22Rv1 (cell line): ENCODE measurements around the gene KLHL2.

Source experiments
- H3K27ac ChIP-seq: fragments of 450-650 bp; 2 replicates; pipeline ENCODE4 v1.5.1; 2017
- CTCF ChIP-seq: fragments of 450-650 bp; IDR thresholded peaks from 2 replicates; pipeline ENCODE4 v1.5.1; 2017; ENCODE audit warnings: mild to moderate bottlenecking
- ZFX ChIP-seq: fragments of 450-650 bp; IDR thresholded peaks from 2 replicates; pipeline ENCODE4 v1.6.1; 2017; ENCODE audit warnings: antibody characterized with exemption, borderline replicate concordance

The KLHL2 gene

GRCh38 chr4:165297626-165298025 is 90.3 kb downstream of the KLHL2 start:
- no peak overlapping the region for H3K27ac ChIP-seq
- no peak for TF ChIP-seq CTCF
- TF ChIP-seq ZFX = no peak

GRCh38 chr4:165299399-165300060 is 92.2 kb downstream of the KLHL2 start:
- no peak overlapping the region for H3K27ac ChIP-seq
- TF ChIP-seq ZFX = no peak
- no peak for TF ChIP-seq CTCF

GRCh38 chr4:165301833-165302232 is 94.5 kb downstream of the KLHL2 start:
- TF ChIP-seq ZFX (no peak), CTCF (no peak)
- H3K27ac ChIP-seq = no peak overlapping the region

- H3K27ac ChIP-seq = no peak overlapping the region
- no peak for TF ChIP-seq ZFX
- TF ChIP-seq CTCF = no peak
Observed at GRCh38 chr4:165302658-165303057, 95.3 kb downstream of the KLHL2 start.

- no peak for TF ChIP-seq CTCF
- TF ChIP-seq ZFX = no peak
- H3K27ac ChIP-seq = no peak overlapping the region
Observed at GRCh38 chr4:165308166-165308565, 100.8 kb downstream of the KLHL2 start.

GRCh38 chr4:165308606-165309005 is 101.2 kb downstream of the KLHL2 start:
- no peak for TF ChIP-seq ZFX
- TF ChIP-seq CTCF = no peak

GRCh38 chr4:165309456-165309855 is 102.1 kb downstream of the KLHL2 start:
- H3K27ac ChIP-seq = no peak overlapping the region
- no peak for TF ChIP-seq ZFX
- no peak for TF ChIP-seq CTCF

More at GRCh38 chr4:165308606-165309005, 101.2 kb downstream of the KLHL2 start:
- no peak overlapping the region for H3K27ac ChIP-seq
